CD14-positive monocyte (primary cell): Measurements from ENCODE around the gene ZSWIM3. TPM values are rescaled to one million over a fixed set of nuclear protein-coding genes. Genes with fewer than 3 reads are reported as not detected.

ENCODE experiments used
- DNase-seq, 3 donors: peaks; one replicate each; pipeline ENCODE4 v3.0.0-alpha.2; 2011 to 2022
- H2AFZ ChIP-seq: 2 replicates; pipeline ENCODE4 v1.6.0; 2012; ENCODE audit warnings: mild to moderate bottlenecking, low read depth, low read length, inconsistent platforms; ENCODE audit not compliant: insufficient read depth, poor library complexity, severe bottlenecking
- H3K27ac ChIP-seq, 2 donors: 1 replicate in 1 of 2; 2 replicates in 1 of 2; pipeline ENCODE4 v1.5.1; 2012 to 2013; ENCODE audit warnings: low read length in 2 of 2, control low read depth in 1 of 2, inconsistent platforms in 1 of 2, low read depth in 1 of 2, mild to moderate bottlenecking in 1 of 2
- H3K27me3 ChIP-seq, 2 donors: one replicate each; pipeline versions ENCODE4 v1.6.0 to v1.6.1; 2011 to 2013; ENCODE audit warnings: low read length in 2 of 2; ENCODE audit not compliant: control insufficient read depth in 2 of 2, insufficient read depth in 2 of 2
- H3K36me3 ChIP-seq, 2 donors: replicated peaks in 1 of 2; 1 replicate in 1 of 2; 2 replicates in 1 of 2; pipeline versions ENCODE4 v1.5.1 to v1.6.1; 2012 to 2013; ENCODE audit warnings: low read length in 2 of 2, control low read depth in 1 of 2, inconsistent platforms in 1 of 2, mild to moderate bottlenecking in 1 of 2; ENCODE audit not compliant: insufficient read depth in 2 of 2, control insufficient read depth in 1 of 2
- H3K4me1 ChIP-seq, 2 donors: 1 replicate in 1 of 2; 2 replicates in 1 of 2; pipeline versions ENCODE4 v1.5.1 to v1.6.1; 2012 to 2013; ENCODE audit warnings: low read length in 2 of 2, control low read depth in 1 of 2, inconsistent platforms in 1 of 2, mild to moderate bottlenecking in 1 of 2, moderate library complexity in 1 of 2; ENCODE audit not compliant: insufficient read depth in 2 of 2, control insufficient read depth in 1 of 2
- H3K4me2 ChIP-seq: replicated peaks from 2 replicates; pipeline ENCODE3; 2012; ENCODE audit warnings: low read length, moderate library complexity, mild to moderate bottlenecking; ENCODE audit not compliant: poor library complexity, severe bottlenecking; ENCODE audit errors: extremely low read depth
- H3K4me3 ChIP-seq, 3 experiments: fragments of 200-600 bp in 1 of 3; sonication (generic) in 1 of 3; replicated peaks in 1 of 3; 1 replicate in 2 of 3; 2 replicates in 1 of 3; pipeline ENCODE4 v1.5.1; 2011 to 2013; ENCODE audit warnings: low read length in 3 of 3, mild to moderate bottlenecking in 3 of 3, control low read depth in 2 of 3, low read depth in 2 of 3, inconsistent platforms in 1 of 3, moderate library complexity in 1 of 3
- H3K79me2 ChIP-seq: 2 replicates; pipeline ENCODE4 v1.6.0; 2012; ENCODE audit warnings: mild to moderate bottlenecking, control low read depth, inconsistent platforms, low read length, moderate library complexity; ENCODE audit not compliant: insufficient read depth
- H3K9ac ChIP-seq: 2 replicates; pipeline ENCODE4 v1.6.0; 2017; ENCODE audit warnings: low read length, mild to moderate bottlenecking; ENCODE audit not compliant: insufficient read depth, poor library complexity, severe bottlenecking
- H3K9me3 ChIP-seq, 2 donors: replicated peaks in 1 of 2; 1 replicate in 1 of 2; 2 replicates in 1 of 2; pipeline versions ENCODE4 v1.5.1 to v1.6.1; 2012 to 2013; ENCODE audit warnings: low read length in 2 of 2, control low read depth in 1 of 2; ENCODE audit not compliant: control insufficient read depth in 1 of 2, insufficient read depth in 1 of 2
- H4K20me1 ChIP-seq: 2 replicates; pipeline ENCODE4 v1.6.0; 2012; ENCODE audit warnings: mild to moderate bottlenecking, low read length, control low read depth, moderate library complexity; ENCODE audit not compliant: insufficient read depth
- H3K27ac Mint-ChIP-seq, 7 donors: one replicate each; pipeline ENCODE4 v1.8.0; 2020; ENCODE audit warnings: mild to moderate bottlenecking in 7 of 7, mixed read lengths in 7 of 7, moderate library complexity in 6 of 7, inconsistent platforms in 2 of 7
- H3K27me3 Mint-ChIP-seq, 3 donors: one replicate each; pipeline ENCODE4 v1.8.0; 2021 to 2022; ENCODE audit warnings: low read depth in 3 of 3, mild to moderate bottlenecking in 3 of 3, mixed read lengths in 3 of 3, moderate library complexity in 3 of 3, inconsistent platforms in 1 of 3
- H3K36me3 Mint-ChIP-seq, 2 donors: one replicate each; pipeline ENCODE4 v1.8.0; 2020; ENCODE audit warnings: mixed read lengths in 2 of 2, inconsistent platforms in 1 of 2, mild to moderate bottlenecking in 1 of 2
- H3K4me1 Mint-ChIP-seq: one replicate; pipeline ENCODE4 v1.8.0; 2020; ENCODE audit warnings: mild to moderate bottlenecking, mixed read lengths
- H3K4me3 Mint-ChIP-seq, 2 donors: one replicate each; pipeline ENCODE4 v1.8.0; 2020; ENCODE audit warnings: mild to moderate bottlenecking in 2 of 2, mixed read lengths in 2 of 2, moderate library complexity in 1 of 2
- H3K9me3 Mint-ChIP-seq, 7 donors: one replicate each; pipeline ENCODE4 v1.8.0; 2020 to 2022; ENCODE audit warnings: mixed read lengths in 7 of 7, mild to moderate bottlenecking in 6 of 7, moderate library complexity in 6 of 7, inconsistent platforms in 2 of 7
- CTCF ChIP-seq: fragments of 200-600 bp; IDR thresholded peaks from one replicate; pipeline ENCODE4 v1.8.0; 2022; ENCODE audit warnings: antibody characterized with exemption, mild to moderate bottlenecking
- WGBS: methylation state at CpG from one replicate; pipeline ENCODE4 v1.1.5; 2013; ENCODE audit warnings: missing lambda C conversion rate; ENCODE audit not compliant: insufficient coverage; 5-methylcytosine and 5-hydroxymethylcytosine counted together
- intact Hi-C, 2 donors: fragments of 100-400 bp; cut with micrococcal nuclease; formaldehyde crosslinking; loops; one replicate each; pipeline versions ENCODE4 v1.15.0 to v1.15.1; 2023
- polyA plus RNA-seq, 3 donors: library from polyadenylated mRNA; depleted of rRNA in 1 of 3; unstranded in 2 of 3; stranded (reverse) in 1 of 3; fragments of 300-500 nt in 2 of 3; fragments of >200 nt in 1 of 3; fragmentation: Illumina TruSeq in 2 of 3; gene quantifications; 1 replicate in 2 of 3; 2 replicates in 1 of 3; pipeline ENCODE4 v1.2.3, GENCODE V29; 2012 to 2021

ZSWIM3 gene
- polyA plus RNA-seq, 3 donors: 0.29 to 1.5 (median 0.64) TPM

DNA sequence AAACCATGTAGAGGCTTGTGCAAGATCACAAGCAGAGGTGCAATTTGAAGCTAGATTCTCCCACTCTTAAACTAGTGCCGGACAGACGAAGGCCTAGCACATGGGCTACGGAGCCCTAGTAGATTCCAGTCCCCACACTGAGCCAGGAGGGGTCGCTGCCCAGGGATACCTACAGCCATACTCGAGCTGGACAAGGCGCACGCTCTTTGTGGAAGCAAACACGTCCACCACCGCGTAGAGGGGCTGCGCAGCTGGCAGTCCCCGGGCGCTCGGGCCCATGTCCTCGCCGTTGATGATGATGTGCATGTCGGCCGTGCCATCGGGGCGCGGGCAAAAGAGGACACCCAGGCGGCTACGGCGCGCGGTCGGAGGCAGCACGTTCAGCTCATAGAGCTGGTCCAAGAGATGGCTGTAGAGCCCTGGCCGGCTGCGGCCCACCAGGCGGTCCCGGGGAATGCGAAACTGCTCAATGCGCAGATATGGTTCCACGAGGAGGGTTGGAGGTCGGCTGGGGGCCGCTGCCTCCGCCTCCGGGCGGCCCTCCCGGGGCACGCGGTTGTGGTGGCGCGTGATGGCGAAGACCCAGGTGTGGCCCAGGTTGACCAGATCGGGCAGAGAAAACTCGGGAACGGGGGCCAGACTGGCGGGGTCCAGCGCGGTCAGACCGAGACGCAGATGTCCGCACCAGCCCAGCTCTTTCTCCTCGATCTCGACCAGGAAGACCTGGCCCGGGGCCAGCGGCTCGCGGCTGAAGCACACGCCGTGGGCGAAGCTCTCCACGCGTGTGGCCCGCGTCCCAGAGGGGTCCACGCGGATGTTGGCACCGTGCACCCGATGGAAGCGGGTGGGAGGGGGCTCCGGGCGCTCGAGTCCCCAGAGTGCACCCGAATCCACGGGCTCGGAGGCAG is 32.9 kb downstream of the ZSWIM3 start:
- H3K4me1 Mint-ChIP-seq: peaks cover 35% of the 10 kb centered on the region
- H3K4me3 Mint-ChIP-seq: peak overlapping the region; percentile 91 to 93
- intact Hi-C loops: loop anchor here (2.0 to 5.0 kb wide), 2 partner anchors 33 to 44 kb away; partner anchors contain the start of genes ACOT8 (in 1 of the 2), PCIF1 (in 1 of the 2) and ZSWIM3 (in 1 of the 2)
- TF ChIP-seq CTCF: peak; percentile 75
- peak overlapping the region; percentile 62 to 95 (median 72) for H3K4me3 ChIP-seq
- peaks cover 46% of the 10 kb centered on the region for H3K79me2 ChIP-seq
- H3K27ac ChIP-seq: peak overlapping the region; percentile 59 to 87
- H3K27ac Mint-ChIP-seq: peak overlapping the region in 6 of 7 donors; percentile 46 to 96 (median 87)
- peak; percentile 69 to 82 (median 79) for DNase-seq
- under 1% methylated on average over 79 of the region's 79 CpGs for WGBS
- no peaks in the 10 kb centered on the region for H3K27me3 Mint-ChIP-seq
- peaks cover 28% of the 10 kb centered on the region for H4K20me1 ChIP-seq
- peak overlapping the region; percentile 78 for H3K9ac ChIP-seq
- peaks cover 37 to 49% of the 10 kb centered on the region in 2 donors for H3K4me1 ChIP-seq
- H3K36me3 Mint-ChIP-seq: peaks cover 34 to 44% of the 10 kb centered on the region in 2 donors
- H3K36me3 ChIP-seq: peaks cover 27 to 41% of the 10 kb centered on the region in 2 donors
- peak overlapping the region; percentile 92 for H2AFZ ChIP-seq
- H3K9me3 ChIP-seq: no peaks in the 10 kb centered on the region
- peak overlapping the region; percentile 99 for H3K4me2 ChIP-seq
- H3K9me3 Mint-ChIP-seq: peaks cover 0 to 2% (median 0%) of the 10 kb centered on the region in 7 donors
- no peaks in the 10 kb centered on the region for H3K27me3 ChIP-seq
